ENCODE measurements around the gene ZSWIM1.
A peak's percentile ranks its signal among the peaks of the same experiment; 100 is the strongest.

ZSWIM1 gene

DNA sequence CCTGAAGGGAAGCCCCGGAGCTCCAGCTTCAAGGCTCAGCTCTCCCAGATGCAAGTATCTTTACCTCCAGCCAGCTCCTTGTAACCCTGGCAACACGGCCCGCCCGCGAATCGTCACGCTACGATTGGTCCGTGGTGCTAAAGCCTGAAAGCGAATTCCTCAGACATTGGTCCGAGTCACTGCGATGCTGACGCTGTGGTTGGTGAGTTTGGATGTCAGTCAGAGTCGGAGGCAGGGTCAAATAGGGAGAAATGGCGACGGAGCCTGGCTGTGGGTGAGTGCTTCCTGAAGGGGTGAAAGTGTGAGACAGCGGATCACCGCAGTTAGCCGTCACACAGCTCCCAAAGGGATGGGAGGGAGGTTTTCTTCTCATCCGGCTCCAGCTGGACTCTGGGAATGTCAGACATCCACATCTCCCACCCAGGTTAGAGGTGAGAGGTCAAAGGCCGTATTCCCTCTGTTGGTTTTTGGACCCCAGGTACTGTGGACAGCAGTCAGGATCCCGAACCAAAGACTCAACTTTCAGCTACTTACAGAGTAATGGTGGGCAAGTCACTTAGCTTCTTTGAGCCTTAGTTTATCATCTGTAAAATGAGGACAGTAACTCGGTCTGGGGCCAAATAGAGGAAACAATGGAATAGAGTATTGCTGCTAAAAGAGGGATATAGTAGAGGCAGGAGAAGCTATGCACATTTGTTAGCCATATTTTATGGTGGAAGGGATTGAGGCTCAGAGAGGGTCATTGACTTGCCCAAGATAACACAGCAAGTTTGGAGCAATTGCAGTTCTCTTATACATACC lies at the start of gene ZSWIM1:
Gene ZSWIM1, plus strand, starts transcription at position 240 of the 801 bp plus-strand sequence. CDS start 1,366 bp downstream, outside the sequence.
- peak; percentile 99 for DNase-seq

DNA sequence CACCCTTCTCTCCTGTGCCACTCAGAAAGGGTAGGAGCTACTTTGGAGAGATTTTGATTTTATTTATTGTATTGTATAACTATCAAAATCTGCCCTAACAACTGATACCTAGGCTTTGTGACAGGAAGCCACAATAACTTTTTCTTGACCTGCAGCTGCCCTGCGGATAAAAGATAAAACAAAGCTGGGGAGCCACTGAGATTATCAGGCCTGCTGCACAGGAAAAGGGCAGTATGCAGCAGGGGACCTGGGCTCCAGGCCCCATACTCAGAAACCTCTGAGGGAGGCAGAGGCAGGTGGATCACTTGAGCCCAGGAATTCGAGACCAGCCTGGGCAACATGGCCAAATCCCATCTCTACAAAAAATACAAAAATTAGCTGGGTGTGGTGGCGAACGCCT lies 48.4 kb upstream of the ZSWIM1 start:
- no peak for DNase-seq

DNA sequence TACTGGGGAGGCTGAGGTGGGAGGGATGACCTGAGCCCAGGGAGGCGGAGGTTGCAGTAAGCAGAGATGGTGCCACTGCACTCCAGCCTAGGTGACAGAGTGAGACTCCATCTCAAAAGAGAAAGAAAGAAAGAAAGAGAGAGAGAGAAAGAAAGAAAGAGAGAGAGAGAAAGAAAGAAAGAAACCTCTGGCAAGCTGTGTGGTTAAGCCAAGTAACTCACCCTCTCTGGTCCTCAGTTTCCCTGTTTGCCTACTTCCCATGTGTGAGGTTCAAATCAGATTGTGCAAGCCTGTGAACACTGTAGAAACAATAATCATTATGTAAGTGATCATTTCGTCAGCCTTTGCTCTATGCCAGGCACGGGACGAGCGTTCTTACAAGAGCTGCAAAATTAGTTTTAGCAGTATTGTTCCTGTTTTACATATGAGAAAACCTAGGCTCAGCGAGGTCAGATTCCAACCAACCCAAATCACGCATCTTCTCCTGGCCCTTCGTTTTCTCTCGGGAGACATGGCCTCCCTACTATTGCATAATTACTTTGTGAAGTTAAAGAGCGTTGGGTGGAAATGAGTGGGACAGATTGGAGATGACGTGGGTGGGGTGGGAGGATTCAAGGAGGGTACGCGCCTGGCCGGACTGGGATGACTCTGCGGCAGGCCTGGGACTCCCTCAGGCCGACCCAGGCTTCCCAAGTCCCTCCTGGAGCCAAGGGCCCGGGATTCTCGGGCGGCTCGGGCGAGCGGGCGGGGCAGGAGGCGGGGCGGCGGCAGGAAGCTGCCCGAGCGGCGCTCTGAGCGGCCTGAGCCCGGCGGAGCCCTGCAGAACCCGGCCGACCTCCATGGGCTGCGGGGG lies 47.8 kb upstream of the ZSWIM1 start, which contains the start of gene SNX21:
Gene SNX21, plus strand, starts transcription at position 770 of the 853 bp plus-strand sequence. CDS start 121 bp downstream, outside the sequence.
- peak; percentile 25 to 61 for DNase-seq

DNA sequence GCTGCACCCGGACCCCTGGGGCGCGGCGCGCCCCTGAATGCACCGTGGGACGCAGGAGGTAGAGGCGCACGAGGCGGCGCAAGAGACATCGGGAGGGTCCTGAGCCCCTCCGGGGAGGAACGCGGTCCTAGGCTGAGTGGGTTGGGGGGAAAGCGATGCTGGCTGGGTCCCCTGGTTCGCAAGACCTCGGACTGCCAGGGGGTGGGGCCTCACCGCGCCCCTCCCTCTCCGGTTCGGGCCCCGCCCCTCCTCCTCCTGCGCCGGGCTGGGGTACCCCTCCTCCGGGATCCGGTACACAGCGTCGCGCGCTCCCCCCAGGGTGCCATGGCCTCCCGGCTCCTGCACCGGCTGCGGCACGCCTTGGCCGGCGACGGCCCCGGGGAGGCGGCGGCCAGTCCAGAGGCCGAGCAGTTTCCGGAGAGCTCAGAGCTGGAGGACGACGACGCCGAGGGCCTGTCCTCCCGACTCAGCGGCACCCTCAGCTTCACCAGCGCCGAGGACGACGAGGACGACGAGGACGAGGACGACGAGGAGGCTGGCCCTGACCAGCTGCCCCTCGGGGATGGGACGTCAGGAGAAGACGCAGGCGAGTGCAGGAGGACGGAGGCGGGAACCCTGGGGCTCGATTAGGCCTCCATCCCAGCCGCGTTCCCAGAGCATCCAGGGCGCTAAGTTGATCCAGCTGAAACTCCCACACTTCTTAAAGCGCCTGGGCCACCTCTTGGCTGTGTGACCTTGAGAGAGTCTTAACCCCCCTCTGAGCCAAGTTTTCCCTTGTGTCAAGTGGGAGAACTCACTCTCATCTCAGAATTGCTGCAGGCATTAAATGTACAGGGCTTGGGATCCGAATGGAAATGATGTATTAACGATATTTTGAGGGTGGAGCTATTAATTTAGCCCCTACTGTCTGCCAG lies 46.9 kb upstream of the ZSWIM1 start:
- DNase-seq = peak; percentile 46 to 53

DNA sequence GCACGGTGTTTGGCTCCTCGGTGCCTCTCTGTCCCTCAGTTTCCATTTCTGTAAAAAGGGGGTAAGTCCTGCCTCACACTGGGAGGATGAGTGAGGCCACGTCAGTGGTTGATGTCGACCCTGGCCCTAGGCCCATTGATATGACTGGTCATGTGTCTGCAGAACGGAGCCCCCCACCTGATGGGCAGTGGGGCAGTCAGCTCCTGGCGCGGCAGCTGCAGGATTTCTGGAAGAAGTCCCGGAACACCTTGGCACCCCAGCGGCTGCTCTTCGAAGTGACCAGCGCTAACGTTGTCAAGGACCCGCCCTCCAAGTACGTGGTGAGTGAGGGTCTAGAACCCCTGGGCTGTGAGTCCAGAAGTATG lies 46.2 kb upstream of the ZSWIM1 start:
- DNase-seq = no peak

DNA sequence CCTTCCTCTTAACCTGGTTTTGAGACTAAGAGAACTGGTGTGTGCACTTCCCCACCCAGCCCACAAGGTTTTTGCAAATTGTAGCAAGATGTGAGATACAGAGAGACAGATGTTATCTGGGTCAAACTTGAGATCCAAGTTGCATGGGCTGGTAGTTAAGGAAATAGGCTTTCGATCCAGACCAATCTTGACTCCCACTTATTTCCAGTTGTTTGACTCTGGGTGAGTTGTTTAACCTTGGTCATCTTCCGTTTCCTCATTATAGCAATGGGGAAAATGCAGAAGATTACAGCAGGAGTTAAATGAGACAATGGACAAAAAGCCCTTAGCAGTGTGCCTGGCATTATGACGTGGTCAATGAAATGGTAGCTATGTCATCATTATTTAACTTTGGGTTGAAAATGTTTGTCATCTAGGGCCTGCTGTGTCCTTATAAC lies 45.7 kb upstream of the ZSWIM1 start:
- no peak for DNase-seq

DNA sequence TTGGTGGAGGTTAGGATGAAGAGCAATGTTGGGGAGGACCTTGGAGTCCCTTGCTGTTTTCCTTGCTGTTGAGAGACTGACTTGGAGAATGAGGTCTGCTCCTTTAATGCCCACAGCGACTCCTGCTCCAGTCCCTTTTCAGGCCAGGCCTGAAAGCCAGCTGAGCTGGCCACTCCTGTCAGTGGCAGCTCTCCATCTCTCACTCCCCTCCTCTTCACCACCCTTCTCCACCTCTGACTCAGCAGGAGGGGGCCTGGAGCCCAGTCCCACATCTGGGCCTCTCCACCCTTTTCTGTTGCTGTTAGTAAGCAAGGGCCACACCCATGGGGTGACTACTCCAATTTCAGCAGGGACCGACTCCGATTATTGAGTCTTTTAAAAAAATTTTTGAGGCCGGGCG lies 45.2 kb upstream of the ZSWIM1 start:
- no peak for DNase-seq

DNA sequence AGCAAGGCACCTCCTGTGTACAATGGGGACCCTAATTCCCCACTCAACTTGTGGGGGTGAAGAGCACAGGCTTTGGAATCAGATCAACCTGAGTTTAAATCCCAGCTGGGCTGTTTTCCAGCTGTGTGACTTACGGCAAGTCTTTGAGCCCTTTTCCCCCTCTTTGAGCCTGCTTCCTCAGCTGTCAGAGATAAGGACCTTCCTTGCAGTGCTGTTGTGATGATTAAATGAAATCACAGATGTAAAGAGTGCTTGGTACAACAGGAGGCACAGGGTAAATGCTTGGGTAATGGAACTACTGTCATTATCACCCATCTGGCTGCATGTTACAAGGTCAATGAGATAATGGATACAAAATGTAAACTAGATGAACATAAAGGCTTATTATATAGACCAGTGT lies 44.2 kb upstream of the ZSWIM1 start:
- DNase-seq = no peak

DNA sequence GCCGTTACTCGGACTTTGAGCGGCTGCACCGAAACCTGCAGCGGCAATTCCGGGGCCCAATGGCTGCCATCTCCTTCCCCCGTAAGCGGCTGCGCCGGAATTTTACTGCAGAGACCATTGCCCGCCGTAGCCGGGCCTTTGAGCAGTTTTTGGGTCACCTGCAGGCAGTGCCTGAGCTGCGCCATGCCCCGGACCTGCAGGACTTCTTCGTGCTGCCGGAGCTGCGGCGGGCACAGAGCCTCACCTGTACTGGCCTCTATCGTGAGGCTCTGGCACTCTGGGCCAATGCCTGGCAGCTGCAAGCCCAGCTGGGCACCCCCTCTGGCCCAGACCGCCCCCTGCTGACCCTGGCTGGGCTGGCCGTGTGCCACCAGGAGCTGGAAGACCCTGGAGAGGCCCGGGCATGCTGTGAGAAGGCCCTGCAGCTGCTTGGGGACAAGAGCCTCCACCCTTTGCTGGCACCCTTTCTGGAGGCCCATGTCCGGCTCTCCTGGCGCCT lies 40.3 kb upstream of the ZSWIM1 start:
- no peak for DNase-seq

DNA sequence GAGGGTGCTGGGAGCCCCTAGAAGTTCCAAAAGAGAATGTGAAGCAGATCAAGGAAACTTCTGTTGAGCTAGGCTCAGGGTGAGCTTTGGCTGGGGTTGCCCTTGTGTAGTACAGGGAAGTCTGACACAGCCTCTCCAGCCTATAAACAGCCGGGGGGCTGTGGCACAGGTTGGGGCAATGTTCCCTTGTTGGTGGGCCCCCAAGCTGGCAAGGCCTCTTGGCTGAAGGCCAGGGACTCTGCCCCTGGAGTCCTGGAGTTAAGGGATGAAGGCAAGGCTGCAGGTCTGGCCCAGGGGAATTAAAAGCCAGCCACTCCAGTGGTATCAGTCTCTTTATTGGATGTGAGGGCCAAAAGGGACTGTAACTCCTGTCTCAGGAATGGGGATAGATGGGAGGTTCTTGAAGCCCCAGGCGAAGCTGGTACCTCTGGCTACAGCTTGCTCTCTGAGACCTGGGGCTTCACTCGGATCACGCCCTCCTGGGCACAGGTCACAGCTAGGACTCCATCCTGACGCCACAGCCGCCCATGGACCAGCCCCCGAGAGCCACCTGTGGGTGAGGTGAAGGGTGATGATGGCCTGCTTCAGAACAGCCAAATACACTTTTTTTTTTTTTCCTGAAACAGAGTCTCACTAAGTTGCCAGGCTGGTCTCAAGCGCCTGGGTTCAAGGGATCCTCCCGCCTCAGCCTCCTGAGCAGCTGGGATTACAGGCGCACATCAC lies 39.5 kb upstream of the ZSWIM1 start:
- DNase-seq = no peak

DNA sequence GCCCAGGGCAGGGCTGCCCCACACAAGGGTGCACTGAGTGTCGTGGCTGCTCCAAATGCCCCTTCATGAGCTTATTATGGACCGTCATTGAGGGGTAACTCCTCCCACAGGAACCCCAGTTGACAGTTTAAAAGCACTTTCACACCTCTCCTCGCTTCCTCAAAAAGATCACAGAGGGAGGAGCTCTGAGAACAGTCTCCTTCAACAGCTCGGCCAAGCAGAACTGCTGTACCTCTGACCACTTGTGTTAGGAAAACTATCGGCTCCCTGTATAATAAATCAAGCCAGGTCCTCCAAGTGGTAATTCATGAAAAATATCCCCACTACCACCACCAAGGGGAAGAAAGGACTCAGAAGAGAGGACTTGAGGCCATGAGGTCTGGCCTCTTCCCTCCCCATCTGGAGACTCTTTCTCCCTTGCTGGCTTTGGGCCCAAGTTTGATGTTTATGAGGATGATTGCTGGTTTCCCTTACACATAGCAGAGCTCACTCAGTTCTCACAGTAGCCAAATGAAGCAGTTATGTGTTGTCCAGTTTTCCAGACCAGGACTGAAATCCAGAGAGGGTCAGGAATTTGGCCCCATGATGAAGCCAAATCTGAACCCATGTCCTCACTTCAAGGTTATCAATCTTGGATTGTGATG lies 38.7 kb upstream of the ZSWIM1 start:
- DNase-seq = no peak

DNA sequence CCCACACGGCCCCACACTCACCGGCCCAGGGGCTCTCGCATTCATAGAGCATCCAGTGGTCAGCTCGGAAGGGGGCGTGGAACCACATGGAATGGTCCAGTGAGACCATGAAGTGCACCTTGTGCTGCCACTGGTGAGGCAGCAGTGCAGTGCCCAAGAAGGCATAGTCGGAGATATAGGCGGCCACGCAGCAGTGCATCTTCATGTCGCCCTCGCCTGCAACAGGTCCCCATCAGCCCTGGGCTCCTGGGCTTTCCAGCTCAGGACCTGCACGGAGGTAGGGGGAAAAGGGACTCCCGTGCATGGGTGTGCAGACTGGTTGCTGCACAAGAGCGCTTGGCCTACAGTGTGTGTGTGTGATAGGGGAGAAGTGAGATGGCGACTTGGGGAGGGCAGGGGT lies 37.5 kb upstream of the ZSWIM1 start:
- DNase-seq = no peak

DNA sequence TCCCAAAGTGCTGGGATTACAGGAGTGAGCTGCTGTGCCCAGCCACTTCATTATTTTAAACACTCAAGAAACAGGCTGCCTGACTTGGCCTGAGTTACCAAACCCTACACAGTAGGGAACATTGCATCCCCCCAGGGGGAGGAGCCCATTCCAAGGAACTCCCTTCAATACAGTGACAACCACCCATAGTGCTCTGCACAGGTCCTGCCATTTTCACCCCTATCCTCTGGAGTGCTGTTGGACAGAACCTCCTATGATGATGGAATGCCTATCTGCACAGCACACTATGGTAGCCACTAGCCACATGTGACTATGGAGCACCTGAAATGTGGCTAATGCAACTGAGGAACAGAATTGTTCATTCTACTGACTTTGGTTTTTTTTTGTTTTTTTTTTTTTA lies 35.6 kb upstream of the ZSWIM1 start:
- DNase-seq = no peak

DNA sequence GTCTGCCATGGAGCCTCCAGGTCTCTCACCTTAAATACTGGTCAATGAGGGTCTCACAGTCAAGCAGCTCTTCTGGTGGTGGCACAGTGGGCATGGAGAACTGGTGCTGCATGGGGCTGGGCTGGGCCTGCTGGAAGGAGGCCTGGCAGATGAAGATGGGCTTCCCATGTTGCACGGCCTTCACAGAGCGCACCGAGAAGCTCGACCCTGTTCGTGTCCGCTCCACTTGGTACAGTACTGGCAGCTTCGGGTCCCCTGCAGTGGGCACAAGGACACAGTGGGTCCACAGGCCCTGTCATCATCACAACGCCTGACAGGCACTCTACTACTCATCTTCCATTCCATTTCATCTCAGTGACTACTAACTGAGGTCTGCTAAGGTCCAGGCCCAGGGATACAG lies 32.6 kb upstream of the ZSWIM1 start:
- no peak for DNase-seq

DNA sequence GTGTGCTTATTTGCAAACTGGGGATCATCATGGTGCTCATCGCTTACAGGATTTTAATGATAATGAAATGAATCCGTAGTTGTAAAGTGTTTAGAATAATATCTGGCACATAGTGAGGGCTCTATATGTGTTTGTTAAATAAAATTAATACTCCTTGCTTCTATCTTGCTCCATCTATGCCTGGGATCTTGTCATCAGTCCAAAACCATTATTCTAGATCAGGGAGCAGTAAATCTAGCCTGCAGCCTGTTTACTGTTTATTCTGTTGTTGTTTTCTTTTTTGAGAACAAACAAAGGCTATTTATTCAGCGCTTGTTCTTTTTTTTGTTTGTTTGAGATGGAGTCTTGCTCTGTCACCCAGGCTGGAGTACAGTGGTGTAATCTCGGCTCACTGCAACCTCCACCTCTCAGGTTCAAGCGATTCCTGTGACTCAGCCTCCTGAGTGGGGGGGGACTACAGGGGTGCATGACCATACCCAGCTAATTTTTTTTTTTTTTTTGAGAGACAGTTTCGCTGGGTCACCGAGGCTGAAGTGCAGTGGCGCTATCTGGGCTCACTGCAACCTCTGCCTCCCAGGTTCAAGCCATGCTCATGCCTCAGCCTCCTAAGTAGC lies 32.0 kb upstream of the ZSWIM1 start:
- no peak for DNase-seq

DNA sequence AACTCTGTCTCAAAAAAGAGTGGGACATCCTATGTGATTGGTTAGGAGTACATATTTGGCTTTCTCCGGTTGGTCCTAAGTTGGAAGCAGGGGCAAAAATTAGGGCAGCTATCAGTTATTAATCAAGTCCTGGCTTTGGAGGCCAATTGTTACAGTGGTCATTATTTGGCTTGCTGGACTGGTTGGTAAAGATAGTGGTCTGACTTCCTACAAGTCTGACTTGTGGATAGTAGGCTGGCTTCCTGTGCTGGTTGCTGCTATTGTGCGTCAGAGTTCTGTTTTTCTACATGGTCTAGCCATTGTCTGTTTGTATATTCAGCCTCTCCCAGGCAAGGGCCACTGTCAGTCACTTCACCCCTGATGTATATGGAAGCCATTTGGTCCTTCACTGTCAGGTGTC lies 30.8 kb upstream of the ZSWIM1 start:
- DNase-seq = no peak

DNA sequence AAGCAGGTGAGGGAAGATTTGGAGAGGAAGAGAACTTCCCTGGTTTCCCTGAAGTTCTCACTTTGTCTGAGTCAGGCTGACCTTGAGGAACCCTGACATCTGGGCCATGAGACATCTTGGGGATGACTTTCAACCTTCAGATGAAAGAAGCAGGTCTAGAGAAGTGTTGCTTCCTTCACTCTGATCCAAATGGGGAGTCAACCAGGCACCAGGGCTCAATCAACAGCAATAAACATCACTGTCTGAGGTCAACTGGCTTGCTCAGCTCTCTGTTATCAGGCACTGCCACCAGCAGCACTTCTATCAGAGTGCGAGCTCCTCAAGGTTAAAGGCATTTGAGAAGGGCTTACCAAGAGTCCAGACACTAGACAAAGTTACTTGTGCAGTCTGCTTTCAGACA lies 30.1 kb upstream of the ZSWIM1 start:
- no peak for DNase-seq

DNA sequence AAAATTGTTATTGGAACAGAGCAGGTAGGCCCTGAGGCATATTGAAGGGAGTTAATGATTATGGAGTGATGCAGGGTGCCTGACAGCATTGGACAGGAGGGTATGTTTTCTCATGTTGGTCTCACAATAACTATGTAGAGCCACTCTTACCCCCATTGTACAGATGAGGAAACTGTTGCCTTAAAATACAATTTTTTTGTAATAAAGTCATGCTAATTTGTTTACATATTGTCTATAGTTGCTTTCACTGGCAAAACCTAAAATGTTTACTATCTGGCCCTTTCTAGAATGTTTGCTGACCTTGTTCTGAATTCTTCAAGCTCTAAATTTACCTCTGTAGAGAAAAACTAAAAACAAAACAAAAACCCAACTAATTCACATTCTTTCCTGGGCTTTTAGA lies 29.5 kb upstream of the ZSWIM1 start:
- no peak for DNase-seq

DNA sequence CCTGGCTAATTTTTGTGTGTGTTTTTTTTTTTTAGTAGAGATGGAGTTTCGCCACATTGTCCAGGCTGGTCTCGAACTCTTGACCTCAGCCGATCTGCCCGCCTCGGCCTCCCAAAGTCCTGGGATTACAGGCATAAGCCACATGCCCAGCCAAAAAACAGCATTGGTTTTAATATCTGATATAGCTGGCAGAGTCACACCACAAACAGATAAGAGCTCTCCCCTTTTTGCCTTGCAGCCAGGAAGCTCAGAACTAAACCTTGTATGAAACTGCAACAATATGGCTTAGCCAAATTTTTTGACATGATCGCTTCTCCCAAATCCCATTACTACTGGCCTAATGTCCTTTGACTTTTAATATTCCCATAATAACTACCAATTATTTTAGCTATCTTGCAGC lies 28.7 kb upstream of the ZSWIM1 start:
- DNase-seq = no peak

DNA sequence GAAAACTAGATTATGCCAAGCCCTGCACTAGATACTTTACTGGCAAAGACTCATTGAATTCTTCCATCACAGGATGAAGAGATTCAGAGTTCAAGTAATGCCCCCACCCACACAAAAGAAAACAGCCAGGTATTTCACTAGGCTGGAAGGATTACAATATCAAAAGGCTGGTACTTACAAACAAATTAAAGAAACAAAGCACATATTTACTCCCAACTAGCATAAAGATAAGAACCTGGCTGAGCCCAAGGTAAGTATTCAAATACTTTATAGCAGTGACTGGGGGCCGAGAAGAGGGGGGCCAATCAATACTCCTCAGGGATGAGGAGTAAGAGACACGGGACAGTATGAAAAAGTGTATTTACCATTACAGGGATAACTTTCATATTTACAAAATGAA lies 27.5 kb upstream of the ZSWIM1 start:
- DNase-seq = no peak

Measured in NCI-H1930 (cell line).